ENCODE results near the gene PHLDA2.

DNA sequence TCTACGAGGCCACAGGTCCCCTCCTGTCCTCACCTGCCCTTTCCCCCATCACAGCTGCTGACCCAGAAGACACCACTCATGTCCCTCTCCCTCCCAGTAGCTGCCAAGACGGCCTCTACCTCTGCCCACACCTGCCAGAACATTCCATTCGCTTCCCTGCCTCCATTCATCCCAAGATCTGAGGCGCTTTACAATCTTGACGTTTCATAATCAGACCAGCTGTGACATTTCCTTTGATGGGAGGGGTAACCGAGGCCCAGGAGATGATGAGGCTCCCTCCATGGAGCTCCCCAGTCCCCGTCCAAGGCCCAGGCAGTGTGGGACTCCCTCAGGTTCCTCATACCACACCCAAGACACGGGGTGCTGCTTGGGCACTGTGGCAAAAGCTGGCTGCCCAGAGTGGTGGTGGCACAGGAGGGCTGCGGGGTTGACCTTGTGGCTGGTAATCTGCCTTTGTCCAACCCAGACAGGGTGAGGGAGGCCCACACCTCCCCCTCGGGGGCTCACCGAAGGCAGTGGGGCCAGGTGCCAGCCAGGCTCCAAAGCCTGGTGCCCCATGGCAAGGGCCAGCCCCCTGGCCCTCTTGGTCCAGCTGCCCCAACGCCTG is 17.3 kb downstream of the PHLDA2 start:
- no peak for TF ChIP-seq POLR2AphosphoS5 (IDR thresholded peaks at IDR 0.05; ENCODE audit: low read depth, low read length)
- TF ChIP-seq POLR2A (IDR thresholded peaks at IDR 0.05; ENCODE audit: low read depth, low read length) = no peak
- TF ChIP-seq TAF1 (IDR thresholded peaks at IDR 0.05; ENCODE audit: low read depth, low read length) = no peak
- TF ChIP-seq SPI1 (IDR thresholded peaks at IDR 0.05; ENCODE audit: low read depth, low read length) = no peak
- TF ChIP-seq PAX5 (IDR thresholded peaks at IDR 0.05; ENCODE audit: insufficient read depth, low read length, severe bottlenecking) = no peak
- no peak for TF ChIP-seq POU2F2 (IDR thresholded peaks at IDR 0.05; ENCODE audit: low read depth, low read length)

All from GM12891 (cell line).